DLD1 (cell line): ENCODE measurements around the gene TRIM59.

ENCODE experiments used
- in situ Hi-C: cut with HindIII; loops from 2 replicates; pipeline ENCODE4 v1.10.0; 2017; ENCODE audit warnings: low sequenced_read_pairs

TRIM59 gene

DNA sequence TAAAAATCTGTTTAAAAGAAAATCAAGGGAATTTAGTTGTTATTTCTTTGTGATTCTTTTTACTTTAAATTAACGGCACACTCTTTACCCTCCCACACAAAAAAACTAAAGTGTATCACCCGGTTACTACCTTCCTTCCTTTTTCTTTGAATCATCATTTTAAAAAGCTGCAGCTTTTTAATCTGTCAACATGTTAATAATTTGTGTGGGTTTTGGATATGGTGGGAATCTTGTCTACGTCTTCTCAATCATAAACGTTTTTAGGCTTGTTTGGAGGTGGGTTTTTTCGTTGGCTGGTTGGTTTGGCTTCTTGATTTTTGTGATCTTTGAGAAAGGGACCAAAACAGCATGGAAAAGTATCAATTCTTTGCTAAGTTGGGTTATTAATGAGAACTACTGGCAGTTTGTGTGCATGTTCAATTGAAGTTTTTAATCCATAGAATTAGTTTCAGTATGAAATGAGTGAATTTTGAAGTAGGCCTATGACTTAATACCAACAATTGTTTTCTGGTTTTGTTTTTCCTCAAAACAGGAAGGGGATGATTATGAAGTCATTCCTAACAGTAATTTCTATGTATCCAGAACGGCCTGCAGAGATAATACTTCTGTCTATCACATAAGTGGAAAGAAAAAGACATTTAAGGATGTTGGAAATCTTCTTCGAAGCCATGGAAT, 45.7 kb downstream of the TRIM59 start:
- in situ Hi-C loops: no loop called here

DNA sequence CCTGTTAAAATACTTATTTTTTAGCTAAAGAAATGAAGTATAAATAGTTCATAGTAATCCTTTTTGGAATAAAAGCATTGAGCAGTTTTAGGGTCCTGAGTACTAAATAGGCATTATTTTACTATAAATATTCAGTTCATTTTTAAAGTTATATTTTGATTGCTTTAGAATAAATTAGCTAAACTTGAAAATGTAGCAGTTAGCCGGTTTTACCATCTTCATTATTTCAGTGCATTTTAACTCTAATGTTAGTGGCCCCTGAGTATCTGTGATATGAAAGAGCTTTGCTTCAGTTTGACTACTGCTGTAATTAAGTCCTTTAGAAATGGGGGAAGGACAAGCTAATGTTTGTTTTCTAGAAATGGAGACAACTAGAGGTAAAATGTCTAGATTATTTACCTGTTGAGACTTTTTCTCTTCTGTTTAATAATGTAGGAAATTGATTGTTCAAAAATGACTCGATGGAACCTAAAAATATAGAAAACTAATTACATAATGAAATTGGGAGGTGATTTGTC, 46.5 kb downstream of the TRIM59 start:
- in situ Hi-C loops: no loop called here

- in situ Hi-C loops: no loop called here
Observed at GRCh38 chr3:160402221-160403027, 47.2 kb downstream of the TRIM59 start.

DNA sequence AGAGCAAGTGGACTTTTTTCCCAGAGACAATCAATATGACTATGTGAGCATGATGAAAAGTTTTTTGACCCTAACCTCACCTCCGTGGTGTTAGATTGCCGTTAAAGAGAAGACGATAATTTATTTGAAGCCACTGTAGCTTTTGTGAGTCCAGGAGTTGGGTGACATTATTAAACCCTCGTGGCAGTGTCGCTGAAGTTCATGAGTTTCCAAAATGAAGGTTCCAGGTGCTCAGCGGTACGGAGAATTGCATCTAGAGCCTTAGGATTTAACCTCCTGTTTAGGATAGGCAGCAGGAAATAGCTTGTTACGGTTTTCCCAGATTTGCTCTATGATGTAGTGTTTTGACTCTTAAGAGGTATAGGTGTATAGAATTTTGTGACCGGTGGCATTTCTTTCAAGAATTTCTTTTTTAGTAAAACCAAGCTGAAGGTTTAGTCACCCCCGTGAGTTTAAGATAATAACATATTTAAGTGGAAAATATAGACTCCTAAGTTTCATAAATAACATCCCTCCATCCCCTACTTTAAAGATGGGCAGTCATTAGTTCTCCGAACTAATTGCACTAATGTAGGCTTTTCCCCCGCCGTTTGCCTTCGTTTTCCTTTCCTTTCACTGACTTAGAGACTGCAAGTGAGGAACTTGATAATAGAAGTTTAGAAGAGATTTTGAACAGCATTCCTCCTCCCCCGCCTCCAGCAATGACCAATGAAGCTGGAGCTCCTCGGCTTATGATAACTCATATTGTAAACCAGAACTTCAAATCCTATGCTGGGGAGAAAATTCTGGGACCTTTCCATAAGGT, 48.1 kb downstream of the TRIM59 start:
- in situ Hi-C loops: no loop called here

- in situ Hi-C loops: no loop called here
Observed at GRCh38 chr3:160400702-160401150, 48.9 kb downstream of the TRIM59 start.

DNA sequence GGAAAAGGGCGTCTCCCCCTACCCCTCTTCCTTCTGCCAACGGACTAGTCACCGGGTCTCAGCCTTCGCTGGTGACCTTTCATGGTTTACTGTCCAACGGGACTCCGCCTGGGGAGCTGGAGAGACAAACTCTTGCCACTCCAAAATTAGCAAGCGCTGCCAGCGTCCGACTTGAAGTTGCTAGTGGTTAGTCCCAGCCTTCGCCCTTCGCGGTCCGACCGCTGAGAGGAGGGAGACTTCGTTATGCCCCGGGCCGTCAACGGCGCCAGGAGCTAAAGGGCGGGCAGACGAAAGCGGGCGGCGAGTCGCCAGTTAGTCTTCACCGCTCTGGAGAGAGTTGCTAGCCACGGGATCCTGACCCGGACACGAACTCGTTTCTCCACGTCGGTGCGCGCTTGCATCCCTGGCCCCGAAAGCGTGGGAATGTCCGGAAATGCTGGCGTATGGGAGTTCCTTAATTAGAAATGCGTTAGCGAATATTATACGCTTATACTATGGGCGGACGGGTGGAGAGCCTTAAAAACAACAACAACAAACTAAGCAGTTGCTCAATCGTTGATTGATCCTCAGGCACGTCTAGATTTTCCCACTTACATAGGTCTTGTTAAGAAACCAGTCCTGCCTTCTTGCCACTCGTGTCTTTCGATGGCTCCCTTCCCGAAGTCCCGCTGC, 49.4 kb downstream of the TRIM59 start:
- in situ Hi-C loops: no loop called here

- in situ Hi-C loops: no loop called here
Observed at GRCh38 chr3:160399125-160400029, 50.2 kb downstream of the TRIM59 start, which contains the start of the genes IFT80 and SMC4. TSS of gene IFT80 (minus strand) at chr3:160399225. CDS start at chr3:160384600, 14,625 bp downstream. TSS of gene SMC4 (plus strand) at chr3:160399650. CDS start at chr3:160400827, 1,177 bp downstream.

GRCh38 chr3:160398820-160399124, 50.8 kb downstream of the TRIM59 start:
- in situ Hi-C loops: no loop called here

DNA sequence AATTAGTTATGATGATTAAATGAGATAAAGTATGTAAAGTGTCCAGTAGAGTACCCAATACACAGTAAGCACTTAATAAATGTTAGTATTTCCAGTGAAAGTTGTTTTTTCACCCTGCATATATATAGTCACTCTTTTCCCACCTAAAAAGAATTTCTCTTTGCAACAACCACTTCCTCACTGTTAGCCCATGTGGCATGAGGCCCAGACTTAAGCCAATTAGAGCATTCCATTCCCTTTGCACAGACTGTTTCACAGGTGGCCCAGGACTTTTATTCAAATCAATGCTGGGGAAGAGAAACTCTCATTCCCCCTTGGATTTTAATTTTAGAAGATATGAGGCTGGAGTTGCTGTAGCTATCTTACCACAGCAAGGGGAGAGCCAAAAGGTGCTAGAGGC, 54.3 kb downstream of the TRIM59 start:
- in situ Hi-C loops: no loop called here

- in situ Hi-C loops: no loop called here
Observed at GRCh38 chr3:160394009-160394392, 55.6 kb downstream of the TRIM59 start.

DNA sequence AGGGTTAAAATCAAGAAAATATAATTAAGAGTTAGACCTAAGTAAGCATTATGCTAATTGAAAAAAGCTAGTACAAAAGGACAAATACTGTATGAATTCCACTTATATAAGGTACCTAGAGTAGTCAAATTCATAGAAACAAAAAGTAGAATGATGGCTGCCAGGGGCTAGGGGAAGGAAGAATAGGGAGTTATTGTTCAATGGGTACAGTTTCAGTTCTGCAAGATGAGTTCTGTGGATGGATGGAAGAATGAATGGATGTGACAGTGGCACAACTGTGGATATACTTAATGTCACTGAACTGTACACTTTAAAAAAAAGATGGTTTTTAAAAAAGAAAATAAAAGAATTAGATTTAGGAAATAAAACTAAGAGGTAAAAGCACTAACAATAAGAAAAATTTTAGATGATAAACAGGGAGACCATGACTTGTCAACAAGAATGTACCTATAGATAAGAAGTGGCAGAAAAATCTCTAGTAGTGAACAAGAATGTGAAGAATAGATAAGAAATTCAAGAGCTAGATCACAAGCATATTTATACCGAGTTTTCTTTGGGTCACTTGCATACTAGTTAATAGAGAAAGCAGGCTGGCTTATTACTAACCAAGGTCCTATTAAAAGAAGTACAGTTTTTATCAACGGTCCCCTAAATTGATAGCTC, 56.1 kb downstream of the TRIM59 start:
- in situ Hi-C loops: no loop called here

- in situ Hi-C loops: no loop called here
Observed at GRCh38 chr3:160392798-160393197, 56.8 kb downstream of the TRIM59 start.

DNA sequence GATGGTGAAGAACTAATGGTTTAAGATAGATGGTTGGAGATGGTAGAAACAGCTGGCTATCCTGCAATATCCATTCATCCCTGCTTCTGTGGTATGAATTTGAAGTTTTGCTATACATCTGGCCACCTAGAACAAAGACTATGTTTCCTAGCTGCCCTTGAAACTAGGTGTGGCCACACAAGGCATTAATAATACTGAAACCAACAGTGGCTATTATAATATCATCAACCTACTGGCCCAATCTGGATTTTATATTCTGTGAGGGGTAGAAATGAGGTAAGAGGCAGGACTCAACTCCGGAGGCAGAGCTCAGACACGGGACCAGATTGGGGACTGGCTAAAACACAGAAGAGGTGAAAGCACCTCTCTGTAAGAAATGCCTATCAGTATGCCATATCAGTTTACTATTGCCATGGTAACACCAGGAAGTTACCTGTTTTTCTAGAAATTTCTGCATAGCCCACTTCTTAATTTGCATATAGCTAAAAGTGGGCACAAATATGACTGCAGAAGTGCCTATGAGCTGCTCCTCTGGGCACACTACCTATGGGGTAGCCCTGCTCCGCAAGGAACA, 58.9 kb downstream of the TRIM59 start:
- in situ Hi-C loops: no loop called here
